COR-L47 (cell line): ENCODE data around the gene SRGAP1.
"Not testable (repeated sequence)": the region's sequence is repeated elsewhere in the genome, so short reads cannot be mapped to it uniquely, and the experiment has no call there.

Source experiments
- DNase-seq: peaks from one replicate; lab custom pipeline; 2025; lab: John Stamatoyannopoulos, UW

Gene SRGAP1

GRCh38 chr12:64085996-64086395, 241.5 kb downstream of the SRGAP1 start:
- DNase-seq = no peak

GRCh38 chr12:64086946-64087345, 242.4 kb downstream of the SRGAP1 start:
- no peak for DNase-seq

- DNase-seq = no peak
Observed at GRCh38 chr12:64087761-64088160, 243.3 kb downstream of the SRGAP1 start.

- no peak for DNase-seq
Observed at GRCh38 chr12:64088431-64089349, 244.2 kb downstream of the SRGAP1 start.

- no peak for DNase-seq
Observed at GRCh38 chr12:64090047-64090446, 245.5 kb downstream of the SRGAP1 start.

- no peak for DNase-seq
Observed at GRCh38 chr12:64091186-64091585, 246.7 kb downstream of the SRGAP1 start.

- no peak for DNase-seq
Observed at GRCh38 chr12:64092507-64093196, 248.2 kb downstream of the SRGAP1 start.

- no peak for DNase-seq
Observed at GRCh38 chr12:64093689-64094088, 249.2 kb downstream of the SRGAP1 start.

- no peak for DNase-seq
Observed at GRCh38 chr12:64097366-64098105, 253.0 kb downstream of the SRGAP1 start.

GRCh38 chr12:64098709-64099354, 254.3 kb downstream of the SRGAP1 start:
- no peak for DNase-seq

- no peak for DNase-seq
Observed at GRCh38 chr12:64099397-64099796, 254.9 kb downstream of the SRGAP1 start.

GRCh38 chr12:64102339-64102738, 257.8 kb downstream of the SRGAP1 start:
- no peak for DNase-seq

GRCh38 chr12:64103825-64104740, 259.6 kb downstream of the SRGAP1 start:
- no peak for DNase-seq

GRCh38 chr12:64105026-64105425, 260.5 kb downstream of the SRGAP1 start:
- DNase-seq = no peak

GRCh38 chr12:64107776-64108175, 263.3 kb downstream of the SRGAP1 start:
- no peak for DNase-seq

- DNase-seq = no peak
Observed at GRCh38 chr12:64109706-64110105, 265.2 kb downstream of the SRGAP1 start.

GRCh38 chr12:64110864-64111263, 266.4 kb downstream of the SRGAP1 start:
- no peak for DNase-seq

- no peak for DNase-seq
Observed at GRCh38 chr12:64116969-64117368, 272.5 kb downstream of the SRGAP1 start.

- DNase-seq = no peak
Observed at GRCh38 chr12:64120568-64120967, 276.1 kb downstream of the SRGAP1 start.

GRCh38 chr12:64121086-64121485, 276.6 kb downstream of the SRGAP1 start:
- DNase-seq = not testable (repeated sequence)

GRCh38 chr12:64122154-64122553, 277.7 kb downstream of the SRGAP1 start:
- DNase-seq = no peak
